ENCODE results near the gene MED27. TPM values are rescaled to one million over a fixed set of nuclear protein-coding genes. Genes with fewer than 3 reads are reported as not detected.

The MED27 gene
- total RNA-seq, 1 donor from 2014 or later = 17.7 TPM

- no peaks in the 10 kb centered on the region for H3K36me3 ChIP-seq
- no peak overlapping the region for H3K4me3 ChIP-seq
- no peak overlapping the region for H3K27ac ChIP-seq
- intact Hi-C loops (cut with DNase I) = no loop called here
- H3K9me3 ChIP-seq = no peaks in the 10 kb centered on the region
- H3K27me3 ChIP-seq = no peaks in the 10 kb centered on the region
- TF ChIP-seq POLR2AphosphoS5 (IDR thresholded peaks at IDR 0.05; ENCODE audit: insufficient read depth in 1 of 2, low read depth in 1 of 2) (no peak), CTCF (IDR thresholded peaks at IDR 0.05) (no peak), POLR2A (IDR thresholded peaks at IDR 0.05) (no peak)
- no peak for DNase-seq (ENCODE audit: extremely low spot score in 2 of 2)
- H3K4me1 ChIP-seq = no peaks in the 10 kb centered on the region
These were observed 133.5 kb downstream of the MED27 start for GRCh38 chr9:131946180-131946579.

GRCh38 chr9:131943351-131943841 is 136.3 kb downstream of the MED27 start:
- H3K4me3 ChIP-seq = no peak overlapping the region
- H3K27me3 ChIP-seq = no peaks in the 10 kb centered on the region
- no peaks in the 10 kb centered on the region for H3K4me1 ChIP-seq
- intact Hi-C loops (cut with DNase I) = no loop called here
- no peak for DNase-seq (ENCODE audit: extremely low spot score in 2 of 2)
- H3K9me3 ChIP-seq = no peaks in the 10 kb centered on the region
- no peaks in the 10 kb centered on the region for H3K36me3 ChIP-seq
- H3K27ac ChIP-seq = no peak overlapping the region
- TF ChIP-seq CTCF (IDR thresholded peaks at IDR 0.05) = no peak
- TF ChIP-seq POLR2AphosphoS5 (IDR thresholded peaks at IDR 0.05; ENCODE audit: insufficient read depth in 1 of 2, low read depth in 1 of 2) = no peak
- no peak for TF ChIP-seq POLR2A (IDR thresholded peaks at IDR 0.05)

- TF ChIP-seq CTCF (IDR thresholded peaks at IDR 0.05) = no peak
- TF ChIP-seq POLR2A (IDR thresholded peaks at IDR 0.05) = no peak
- no peak for TF ChIP-seq POLR2AphosphoS5 (IDR thresholded peaks at IDR 0.05; ENCODE audit: insufficient read depth in 1 of 2, low read depth in 1 of 2)
- H3K9me3 ChIP-seq = no peaks in the 10 kb centered on the region
- no peak for DNase-seq (ENCODE audit: extremely low spot score in 2 of 2)
- intact Hi-C loops (cut with DNase I) = no loop called here
- no peak overlapping the region for H3K27ac ChIP-seq
- no peaks in the 10 kb centered on the region for H3K27me3 ChIP-seq
- no peaks in the 10 kb centered on the region for H3K4me1 ChIP-seq
- H3K36me3 ChIP-seq = peaks cover 0 to 5% of the 10 kb centered on the region in 2 donors
- no peak overlapping the region for H3K4me3 ChIP-seq
These were observed 137.4 kb downstream of the MED27 start for GRCh38 chr9:131942146-131942720.

GRCh38 chr9:131937451-131937850 is 142.2 kb downstream of the MED27 start:
- DNase-seq (ENCODE audit: extremely low spot score in 2 of 2) = no peak
- TF ChIP-seq POLR2A (IDR thresholded peaks at IDR 0.05) = no peak
- TF ChIP-seq CTCF (IDR thresholded peaks at IDR 0.05) = no peak
- no peak for TF ChIP-seq POLR2AphosphoS5 (IDR thresholded peaks at IDR 0.05; ENCODE audit: insufficient read depth in 1 of 2, low read depth in 1 of 2)
- peaks cover 0 to 5% of the 10 kb centered on the region in 2 donors for H3K36me3 ChIP-seq
- no peak overlapping the region for H3K27ac ChIP-seq
- H3K4me1 ChIP-seq = no peaks in the 10 kb centered on the region
- intact Hi-C loops (cut with DNase I) = no loop called here
- H3K9me3 ChIP-seq = no peaks in the 10 kb centered on the region
- no peak overlapping the region for H3K4me3 ChIP-seq
- no peaks in the 10 kb centered on the region for H3K27me3 ChIP-seq

- Histone ChIP-seq H3K4me3 (no peak overlapping the region), H3K36me3 (peaks cover 0 to 5% of the 10 kb centered on the region in 2 donors), H3K9me3 (no peaks in the 10 kb centered on the region), H3K27ac (no peak overlapping the region), H3K4me1 (no peaks in the 10 kb centered on the region), H3K27me3 (no peaks in the 10 kb centered on the region)
- no peak for TF ChIP-seq POLR2AphosphoS5 (IDR thresholded peaks at IDR 0.05; ENCODE audit: insufficient read depth in 1 of 2, low read depth in 1 of 2)
- no peak for TF ChIP-seq CTCF (IDR thresholded peaks at IDR 0.05)
- no peak for TF ChIP-seq POLR2A (IDR thresholded peaks at IDR 0.05)
- no peak for DNase-seq (ENCODE audit: extremely low spot score in 2 of 2)
- intact Hi-C loops (cut with DNase I) = no loop called here
These were observed 142.7 kb downstream of the MED27 start for GRCh38 chr9:131936929-131937328.
